Measurements from ENCODE around the gene EIF2S1.
A peak's percentile ranks its signal among the peaks of the same experiment; 100 is the strongest.

DNA sequence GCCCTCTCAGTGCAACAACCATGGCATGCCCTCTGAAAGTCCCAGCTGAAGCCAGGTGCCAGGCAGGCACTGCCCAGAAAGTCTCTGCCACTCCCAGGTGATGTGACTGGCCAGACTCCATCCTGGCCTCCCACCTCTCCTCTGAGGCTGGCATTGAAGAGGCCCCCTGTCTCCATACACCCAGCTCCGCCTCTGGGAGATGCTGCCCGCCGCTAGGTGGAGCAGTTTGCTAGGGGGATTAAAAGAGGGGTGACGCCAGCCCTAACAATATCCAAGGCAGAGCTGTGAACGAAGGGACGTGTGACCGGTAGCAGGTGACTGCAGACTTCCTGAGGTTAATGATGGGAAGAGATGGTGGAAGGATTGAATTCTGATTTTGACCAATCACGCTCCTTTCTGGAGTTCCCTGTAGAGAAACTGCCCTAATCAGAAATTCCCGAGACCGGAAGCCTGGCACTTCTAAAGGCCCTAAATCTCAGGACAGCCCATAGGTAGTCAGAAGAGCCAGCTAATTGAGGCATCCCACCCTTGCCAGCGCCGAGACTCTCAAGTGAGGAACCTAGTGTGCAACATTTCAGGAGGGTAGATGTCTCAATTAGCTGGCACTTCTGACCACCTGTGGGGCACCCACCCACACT is 60.1 kb downstream of the EIF2S1 start:
- TF ChIP-seq, protein P1, sequence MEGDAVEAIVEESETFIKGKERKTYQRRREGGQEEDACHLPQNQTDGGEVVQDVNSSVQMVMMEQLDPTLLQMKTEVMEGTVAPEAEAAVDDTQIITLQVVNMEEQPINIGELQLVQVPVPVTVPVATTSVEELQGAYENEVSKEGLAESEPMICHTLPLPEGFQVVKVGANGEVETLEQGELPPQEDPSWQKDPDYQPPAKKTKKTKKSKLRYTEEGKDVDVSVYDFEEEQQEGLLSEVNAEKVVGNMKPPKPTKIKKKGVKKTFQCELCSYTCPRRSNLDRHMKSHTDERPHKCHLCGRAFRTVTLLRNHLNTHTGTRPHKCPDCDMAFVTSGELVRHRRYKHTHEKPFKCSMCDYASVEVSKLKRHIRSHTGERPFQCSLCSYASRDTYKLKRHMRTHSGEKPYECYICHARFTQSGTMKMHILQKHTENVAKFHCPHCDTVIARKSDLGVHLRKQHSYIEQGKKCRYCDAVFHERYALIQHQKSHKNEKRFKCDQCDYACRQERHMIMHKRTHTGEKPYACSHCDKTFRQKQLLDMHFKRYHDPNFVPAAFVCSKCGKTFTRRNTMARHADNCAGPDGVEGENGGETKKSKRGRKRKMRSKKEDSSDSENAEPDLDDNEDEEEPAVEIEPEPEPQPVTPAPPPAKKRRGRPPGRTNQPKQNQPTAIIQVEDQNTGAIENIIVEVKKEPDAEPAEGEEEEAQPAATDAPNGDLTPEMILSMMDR (IDR thresholded peaks at IDR 0.05; ENCODE audit: poor library complexity), result peak; percentile 22
- no peak for TF ChIP-seq EZH2 (IDR thresholded peaks at IDR 0.05; ENCODE audit: borderline replicate concordance)
- TF ChIP-seq EZH2phosphoT487 (IDR thresholded peaks at IDR 0.05; ENCODE audit: low read depth, severe bottlenecking, unreplicated experiment), result no peak
